T follicular helper cell (primary cell): Measurements from ENCODE around the gene GPC5.
"Not testable (repeated sequence)": the region's sequence is repeated elsewhere in the genome, so short reads cannot be mapped to it uniquely, and the experiment has no call there.

ENCODE experiments used
- DNase-seq: peaks from one replicate; pipeline ENCODE4 v3.0.0-alpha.2; 2020; ENCODE audit warnings: low read depth

Gene GPC5

DNA sequence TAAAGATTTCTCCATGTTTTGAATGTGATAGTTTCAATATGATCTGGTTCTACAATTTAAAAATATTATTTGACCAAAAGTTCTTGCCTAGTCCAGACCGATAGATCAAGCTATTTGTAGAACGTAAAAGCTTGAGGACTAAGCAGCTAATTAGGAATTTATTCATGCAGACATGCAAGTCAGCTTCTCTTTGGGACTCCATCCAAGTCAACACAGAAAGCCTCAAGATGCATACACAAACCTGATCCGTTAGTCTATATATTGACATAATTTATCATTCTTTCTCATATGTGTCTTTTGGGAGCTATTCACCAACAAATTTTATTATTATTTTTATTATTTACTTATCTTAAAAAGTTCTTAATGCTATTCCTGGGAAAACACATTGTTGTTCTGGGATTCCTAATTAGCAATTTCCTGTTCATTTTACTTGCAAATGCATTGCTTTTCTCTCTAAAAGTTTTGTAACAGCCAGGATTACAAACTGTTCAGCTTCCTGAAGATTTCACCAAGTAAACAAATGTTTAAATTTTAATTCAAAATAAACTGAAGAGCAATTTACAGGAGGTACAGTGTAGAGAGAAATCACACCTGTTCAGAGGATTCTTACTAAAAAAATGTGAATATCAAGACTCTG, 375.3 kb downstream of the GPC5 start:
- DNase-seq: no peak

DNA sequence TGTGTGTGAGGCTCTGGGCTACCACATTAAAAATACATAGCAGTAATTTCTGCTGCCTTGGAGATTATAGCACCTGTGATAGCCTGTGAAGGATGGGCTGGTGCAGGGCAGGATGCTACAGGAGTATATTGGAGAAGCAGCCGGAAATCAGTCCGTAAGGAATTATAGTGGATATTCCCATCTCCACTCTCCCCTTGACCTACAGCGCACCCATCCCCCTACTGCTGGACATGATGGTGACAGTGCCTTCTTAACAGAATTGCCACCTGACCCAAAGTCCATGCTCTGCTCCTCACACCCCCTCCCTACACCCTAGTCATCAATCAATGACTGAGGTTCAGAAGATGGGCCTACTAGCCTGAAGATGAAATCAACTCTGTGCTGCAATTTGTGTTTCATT, 376.0 kb downstream of the GPC5 start:
- no peak for DNase-seq

DNA sequence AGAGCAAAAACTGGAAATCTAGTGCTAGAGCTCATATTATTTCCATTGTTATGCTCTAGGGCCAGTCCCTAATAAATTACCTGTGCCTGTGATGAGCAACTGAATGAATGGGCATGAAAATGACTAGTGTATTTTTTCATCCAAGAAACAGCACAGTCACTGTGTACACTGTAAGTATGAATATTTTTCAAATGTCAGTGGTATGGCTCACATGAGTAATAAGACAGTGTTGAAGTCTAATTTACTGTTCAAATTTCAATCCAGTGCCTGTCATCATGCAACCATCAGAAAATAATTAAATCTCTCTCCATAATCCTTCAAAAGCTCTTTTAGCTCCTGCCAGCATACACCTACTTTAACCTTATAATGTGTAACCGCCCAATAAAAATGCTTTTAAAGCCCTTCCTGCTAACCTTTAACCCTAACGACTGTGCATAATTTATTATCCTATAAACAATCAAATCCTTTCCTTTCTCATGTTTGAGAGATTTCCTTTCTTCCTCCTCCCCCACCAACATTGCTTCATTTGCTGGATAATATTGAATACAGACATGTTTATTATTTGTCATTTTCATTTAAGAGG, 378.3 kb downstream of the GPC5 start:
- DNase-seq: no peak

DNA sequence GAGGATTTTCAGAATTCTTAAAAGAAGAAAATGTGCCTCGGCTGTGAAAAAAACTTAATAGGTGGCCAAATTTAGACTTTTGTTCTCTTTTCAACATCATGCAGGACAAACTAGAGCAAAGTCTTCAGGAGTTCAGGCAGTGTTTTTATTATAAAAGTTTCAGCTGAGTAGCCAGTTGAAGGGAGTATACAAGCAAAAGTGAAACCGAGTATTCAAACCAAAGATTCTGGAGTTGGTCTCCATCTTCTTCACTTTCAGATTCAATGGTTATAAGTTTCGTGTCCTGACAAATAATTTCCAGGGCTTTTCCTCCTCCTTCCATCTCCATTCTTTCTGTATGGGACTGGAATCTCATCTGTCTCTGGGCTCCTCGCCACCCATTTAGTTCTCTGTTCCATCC, 379.7 kb downstream of the GPC5 start:
- no peak for DNase-seq

DNA sequence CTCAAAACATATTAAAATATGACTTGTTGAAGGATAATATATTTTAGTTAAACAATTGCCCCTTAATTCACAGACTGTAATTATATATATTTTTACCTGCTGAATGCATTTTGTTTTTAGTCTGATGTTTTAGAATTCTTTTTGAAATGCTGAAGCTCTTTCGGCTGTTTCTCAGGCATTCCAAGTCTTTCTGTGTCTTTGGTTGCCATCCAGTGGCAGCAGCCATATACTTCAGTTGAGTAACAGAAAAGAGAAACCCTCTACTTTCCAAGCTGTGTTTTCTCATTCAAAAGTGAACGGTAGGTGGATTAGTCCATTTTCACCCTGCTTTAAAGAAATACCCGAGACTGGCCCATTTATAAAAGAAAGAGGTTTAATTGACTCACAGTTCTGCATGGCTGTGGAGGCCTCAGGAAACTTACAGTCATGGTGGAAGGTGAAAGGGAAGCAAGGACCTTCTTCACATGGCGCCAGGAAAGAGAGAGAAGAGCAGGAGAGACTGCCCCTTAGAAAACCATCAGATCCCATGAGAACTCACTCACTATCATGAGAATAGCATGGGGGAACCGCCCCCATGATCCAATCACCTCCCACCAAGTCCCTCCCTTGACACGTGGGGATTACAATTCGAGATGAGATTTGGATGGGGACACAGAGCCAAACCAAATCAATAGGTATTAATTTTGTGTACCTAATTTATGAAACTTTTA, 383.7 kb downstream of the GPC5 start:
- DNase-seq: not testable (repeated sequence)

DNA sequence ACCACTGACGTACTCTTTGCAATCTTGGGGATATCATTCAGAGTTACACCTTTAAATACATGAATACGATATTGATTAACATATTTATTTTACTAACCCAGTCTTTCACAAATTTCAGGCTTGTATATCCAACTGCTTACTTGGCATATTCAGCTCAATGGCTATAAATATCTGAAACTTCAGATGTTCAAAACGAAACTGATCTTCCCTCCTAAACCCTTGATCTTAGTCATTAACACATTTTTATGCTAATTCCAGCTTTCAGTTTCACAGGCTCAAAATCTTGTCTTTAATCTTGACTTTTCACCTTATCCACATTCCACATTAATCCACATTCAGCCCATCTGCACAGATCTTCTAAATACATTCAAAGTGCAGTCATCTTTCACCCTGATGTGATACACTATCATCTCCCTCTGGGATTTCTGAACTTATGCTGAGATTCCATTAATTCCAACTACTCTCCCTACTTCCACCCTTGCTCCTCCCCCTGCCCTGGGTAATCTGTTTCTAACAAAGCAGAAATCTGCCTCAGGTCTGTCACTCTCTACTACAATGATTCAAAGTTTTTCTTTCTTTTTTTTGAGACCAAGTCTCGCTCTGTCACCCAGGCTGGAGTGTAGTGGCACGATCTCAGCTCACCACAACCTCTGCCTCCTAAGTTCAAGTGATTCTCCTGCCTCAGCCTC, 387.2 kb downstream of the GPC5 start:
- DNase-seq: no peak

DNA sequence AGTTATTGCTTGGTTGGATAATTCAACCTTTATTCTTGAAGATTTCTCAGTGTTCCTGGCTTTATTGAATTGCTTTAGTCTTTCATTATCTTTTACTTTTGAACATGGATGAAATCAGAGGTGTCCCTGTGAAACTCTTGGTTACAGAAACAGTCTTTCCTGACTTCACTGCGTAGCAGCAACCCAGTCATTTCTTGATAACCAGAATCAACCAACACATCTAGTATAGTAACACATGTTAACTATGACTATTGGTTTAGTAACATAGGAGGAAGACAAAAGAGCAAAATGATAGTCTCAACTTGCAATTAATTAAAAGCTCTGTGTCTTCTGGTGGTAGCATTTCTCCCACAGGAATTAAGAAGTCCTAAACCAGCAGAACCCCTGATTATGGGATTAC, 393.6 kb downstream of the GPC5 start:
- DNase-seq: no peak

DNA sequence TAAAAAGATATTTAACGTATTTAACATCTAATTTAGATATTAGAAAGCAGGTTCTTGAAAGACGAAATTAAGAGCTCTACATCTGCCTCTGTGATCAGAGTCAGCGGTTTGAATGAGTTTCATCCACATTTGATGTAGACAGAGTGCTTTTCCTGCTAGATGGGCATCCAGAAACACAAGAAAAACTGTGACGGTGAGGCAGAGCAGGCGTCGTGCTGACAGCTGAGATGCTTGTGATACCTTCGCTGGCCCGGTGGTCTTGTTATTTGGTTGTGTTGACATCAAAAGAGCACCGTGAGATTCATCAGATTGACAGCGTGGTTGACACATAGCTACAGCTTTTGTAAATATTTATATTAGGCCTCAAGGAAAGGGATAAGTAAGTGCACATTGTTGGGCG, 399.1 kb downstream of the GPC5 start:
- no peak for DNase-seq

DNA sequence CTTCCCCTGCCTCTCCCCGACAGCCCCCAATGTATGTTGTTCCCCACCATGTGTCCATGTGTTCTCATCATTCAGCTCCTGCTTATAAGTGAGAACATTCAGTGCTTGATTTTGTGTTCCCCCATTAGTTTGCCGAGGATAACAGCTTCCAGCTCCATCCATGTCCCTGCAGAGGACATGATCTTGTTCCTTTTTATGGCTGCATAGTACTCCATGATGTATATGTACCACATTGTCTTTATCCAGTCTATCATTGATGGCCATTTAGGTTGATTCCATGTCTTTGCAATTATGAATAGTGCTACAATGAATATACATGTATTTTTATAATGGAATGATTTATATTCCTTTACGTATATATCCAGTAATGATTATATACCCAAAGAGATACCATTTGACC, 399.9 kb downstream of the GPC5 start:
- DNase-seq: not testable (repeated sequence)

DNA sequence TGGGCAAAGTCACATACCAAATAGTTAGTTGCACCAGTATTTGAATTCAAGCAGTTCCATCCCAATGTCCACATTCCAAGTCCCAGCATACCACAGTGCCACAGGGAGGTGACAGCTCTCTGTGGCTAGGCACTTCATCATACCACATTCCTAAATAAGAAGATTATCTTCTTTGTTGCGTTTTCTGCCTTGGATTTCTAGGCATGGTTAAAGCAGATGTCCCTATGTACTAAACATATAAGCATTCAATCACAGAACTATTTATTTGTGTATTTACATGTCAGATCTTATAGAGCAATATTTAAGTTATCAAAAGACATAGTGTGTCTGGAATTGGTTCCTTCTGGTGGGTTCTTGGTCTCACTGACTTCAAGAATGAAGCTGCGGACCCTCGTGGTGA, 403.4 kb downstream of the GPC5 start:
- DNase-seq: not testable (repeated sequence)

DNA sequence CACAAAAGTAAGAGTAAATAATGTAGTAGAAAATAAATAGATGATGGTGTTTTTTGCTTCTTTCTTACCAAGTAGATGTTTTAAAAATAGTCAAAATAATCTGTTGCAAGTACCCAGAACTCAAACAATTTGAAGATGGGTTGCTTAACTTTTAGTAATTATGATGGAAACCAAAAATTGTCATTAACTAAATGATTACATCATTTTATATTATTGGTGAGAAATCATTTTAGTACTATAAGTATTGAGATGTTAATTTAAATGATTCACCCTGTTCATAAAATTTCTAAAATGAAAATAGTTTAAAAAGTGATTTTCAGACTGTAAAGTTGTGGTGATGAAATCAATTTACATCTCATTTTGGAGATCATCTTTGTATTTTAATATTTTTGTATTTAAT, 404.5 kb downstream of the GPC5 start:
- no peak for DNase-seq

DNA sequence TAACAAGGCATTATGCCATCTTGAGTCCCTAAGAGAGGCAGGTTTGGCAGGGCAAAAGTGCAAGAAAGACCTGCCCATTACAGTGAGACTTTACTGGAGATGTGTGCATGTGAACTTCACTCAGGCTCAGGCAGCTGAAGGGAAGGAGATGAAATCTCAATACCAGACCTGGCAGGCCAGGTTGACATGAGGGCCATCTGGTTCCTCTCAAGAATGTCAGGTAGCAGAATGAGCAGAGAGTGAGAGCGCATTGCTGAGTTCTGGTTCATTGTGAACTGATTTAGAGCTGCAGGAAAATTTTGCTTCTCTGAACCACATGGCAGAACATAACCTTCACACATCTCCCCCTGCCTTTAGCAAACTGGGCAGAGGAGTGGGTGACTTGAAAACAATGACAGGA, 406.3 kb downstream of the GPC5 start:
- no peak for DNase-seq

DNA sequence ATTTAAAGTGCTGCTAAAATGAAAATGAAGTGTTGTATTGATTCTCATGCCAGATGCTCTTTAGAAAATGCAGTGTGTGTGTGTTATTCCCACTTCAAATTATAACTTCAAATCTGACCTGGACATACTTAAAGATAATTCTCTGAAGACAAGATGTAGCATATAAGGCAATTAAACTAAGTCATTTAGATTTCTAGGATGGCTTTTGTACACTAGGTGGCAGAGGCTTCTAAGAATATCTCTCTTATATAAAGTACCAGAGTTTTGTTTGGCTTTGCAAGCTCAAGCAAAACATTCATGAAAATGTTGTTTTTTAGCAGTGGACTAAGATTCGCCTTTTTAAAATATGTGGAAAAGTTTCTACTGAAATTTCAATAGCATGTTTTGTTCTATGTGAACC, 407.2 kb downstream of the GPC5 start:
- no peak for DNase-seq

DNA sequence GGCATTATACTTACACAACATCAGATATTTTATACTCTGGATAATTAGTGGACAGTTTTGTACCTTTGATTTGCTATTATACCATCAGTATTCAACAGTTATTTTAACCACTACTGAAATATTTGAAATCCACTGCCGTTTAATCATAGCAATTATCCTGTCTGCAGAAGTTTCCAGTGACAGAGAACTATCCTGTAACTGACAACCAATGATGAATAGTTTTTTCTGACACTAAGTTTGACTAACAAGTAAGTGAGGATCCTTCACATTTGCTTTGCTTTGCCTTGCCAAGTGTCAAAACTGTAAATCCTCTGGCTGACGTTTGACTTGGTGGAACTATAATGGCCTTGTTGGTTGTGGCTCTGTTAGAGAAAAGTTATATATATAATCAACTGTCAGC, 410.7 kb downstream of the GPC5 start:
- DNase-seq: no peak

DNA sequence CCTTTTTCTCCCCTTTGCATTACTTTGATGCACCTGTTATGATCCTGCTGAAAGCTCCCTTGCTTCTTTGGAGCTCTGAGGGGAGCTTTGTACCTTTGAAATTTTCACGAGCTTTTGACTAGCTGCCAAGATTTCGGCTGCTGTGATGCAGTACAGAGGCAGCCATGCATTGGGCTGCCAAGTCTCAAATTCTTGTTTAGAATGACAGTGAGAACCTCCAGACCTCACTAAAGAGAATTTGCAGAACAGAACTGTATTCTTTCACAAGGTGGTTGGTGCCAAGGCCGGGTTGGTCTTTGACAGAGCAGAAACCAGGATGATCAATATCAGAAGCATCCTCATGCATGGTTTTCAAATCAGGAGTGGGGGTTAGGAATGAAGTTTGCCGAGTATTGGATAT, 414.8 kb downstream of the GPC5 start:
- no peak for DNase-seq

DNA sequence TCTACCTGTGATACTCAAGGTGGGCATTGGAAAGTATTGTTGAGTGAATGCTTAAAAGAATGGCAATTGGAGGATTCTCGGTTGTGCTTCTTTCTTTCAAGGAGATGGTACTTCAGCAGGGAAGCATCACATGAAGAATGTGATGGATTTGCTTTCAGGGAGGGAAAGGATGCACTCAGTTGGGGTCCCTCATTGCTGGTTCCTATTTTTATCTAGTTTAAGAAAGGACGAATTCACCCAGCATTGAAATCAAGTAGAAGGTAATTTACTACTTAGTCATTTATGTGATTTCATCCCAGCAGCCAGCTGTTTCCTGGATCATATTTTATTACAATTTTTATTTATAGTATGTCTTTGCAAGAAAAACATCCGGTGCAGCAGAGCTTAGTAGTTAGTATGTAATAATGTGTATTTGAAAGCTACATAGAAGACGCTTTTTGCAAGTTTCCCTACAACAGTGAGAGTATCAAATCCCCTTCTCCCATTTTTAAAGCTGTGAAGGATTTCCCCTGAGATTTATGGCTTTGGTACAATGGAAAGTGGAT, 417.9 kb downstream of the GPC5 start:
- no peak for DNase-seq

DNA sequence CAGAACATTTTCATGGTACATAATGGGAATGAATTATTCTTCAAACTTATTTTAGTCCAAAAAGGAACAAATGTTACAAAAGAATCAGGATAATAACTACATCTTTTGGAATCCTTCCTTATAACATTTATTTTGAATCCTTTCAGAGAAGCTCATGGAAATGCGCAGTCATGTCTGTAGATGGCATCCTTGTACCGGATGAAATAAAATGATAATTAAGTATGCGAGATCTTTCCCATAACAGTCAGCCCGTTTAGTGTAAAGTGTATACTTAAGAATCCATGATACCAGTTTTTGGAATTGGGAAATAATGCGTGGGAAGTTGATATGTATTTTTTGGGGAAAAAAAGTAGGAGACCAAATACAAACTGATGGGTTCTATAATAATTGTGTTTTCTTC, 418.8 kb downstream of the GPC5 start:
- DNase-seq: no peak

DNA sequence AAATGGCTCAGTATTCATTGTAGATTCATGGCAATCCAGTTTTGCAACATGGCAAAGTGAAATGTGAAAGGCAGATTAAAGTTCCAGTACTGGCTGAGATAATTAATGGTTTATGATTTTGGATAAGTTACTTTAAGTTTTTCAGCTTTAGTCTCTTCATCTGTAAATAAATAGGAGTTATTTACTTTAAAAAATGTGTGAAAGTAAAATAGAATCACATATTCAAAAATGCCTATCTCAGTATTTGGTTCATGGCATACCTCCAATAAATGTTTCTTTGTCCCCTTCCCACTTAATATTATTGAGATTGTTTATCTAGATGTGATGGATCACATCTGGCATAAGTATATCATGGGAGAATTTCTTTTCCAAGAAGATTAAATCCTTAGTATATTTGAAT, 426.0 kb downstream of the GPC5 start:
- no peak for DNase-seq

DNA sequence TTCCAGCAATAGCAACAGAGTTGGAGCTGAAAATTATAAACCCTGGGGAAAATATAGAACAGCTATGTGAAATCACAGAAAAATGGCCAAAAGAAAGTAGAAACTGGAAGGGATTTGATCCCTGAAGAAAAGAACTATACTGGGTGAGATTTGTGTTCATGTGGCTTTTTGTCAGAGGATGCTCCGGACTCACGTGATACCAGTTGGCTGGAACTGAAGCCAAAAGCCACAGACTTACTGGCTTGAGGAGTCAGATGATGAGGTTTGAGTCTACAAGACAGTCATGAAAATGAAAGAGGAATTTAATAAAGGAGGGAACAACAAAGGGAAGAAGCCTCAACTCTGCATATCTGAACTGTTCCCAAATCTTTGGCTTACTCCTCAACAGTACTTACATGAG, 427.1 kb downstream of the GPC5 start:
- DNase-seq: no peak

DNA sequence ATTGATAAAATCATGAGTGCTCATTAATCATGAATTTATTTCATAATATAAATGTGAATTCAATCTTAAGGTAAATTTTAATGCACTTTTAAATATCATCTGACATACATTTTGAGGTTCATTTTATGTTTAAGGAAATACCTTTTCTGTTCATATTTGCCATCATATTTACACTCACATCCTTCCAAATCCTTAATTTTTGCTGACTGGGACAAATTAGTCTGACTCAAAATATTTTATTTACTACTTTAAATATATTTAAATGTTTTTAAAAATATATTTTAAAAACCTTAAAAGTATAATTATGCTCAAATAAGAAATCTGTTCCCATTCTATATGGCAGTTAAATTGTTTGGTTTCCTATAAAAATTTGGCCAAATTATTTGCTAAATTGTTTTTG, 438.1 kb downstream of the GPC5 start:
- no peak for DNase-seq

DNA sequence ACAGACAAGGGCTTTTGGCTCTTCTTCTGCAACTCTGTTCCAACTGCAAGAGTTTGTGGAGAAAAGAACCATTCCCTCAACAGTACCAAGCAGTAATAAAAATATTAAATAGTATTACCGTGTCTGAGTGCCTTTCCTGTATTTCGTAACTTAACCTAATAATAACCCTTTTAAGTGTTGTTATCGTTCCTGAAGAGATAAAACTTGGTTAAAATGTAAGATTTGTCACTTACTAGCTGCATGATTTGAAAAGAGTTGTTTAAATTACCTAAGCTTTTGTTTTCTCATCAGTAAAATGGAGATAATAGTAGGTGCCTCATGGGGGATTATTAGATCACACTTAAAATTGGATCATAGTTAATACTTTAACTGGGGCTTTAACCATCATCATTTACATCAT, 447.2 kb downstream of the GPC5 start:
- no peak for DNase-seq

DNA sequence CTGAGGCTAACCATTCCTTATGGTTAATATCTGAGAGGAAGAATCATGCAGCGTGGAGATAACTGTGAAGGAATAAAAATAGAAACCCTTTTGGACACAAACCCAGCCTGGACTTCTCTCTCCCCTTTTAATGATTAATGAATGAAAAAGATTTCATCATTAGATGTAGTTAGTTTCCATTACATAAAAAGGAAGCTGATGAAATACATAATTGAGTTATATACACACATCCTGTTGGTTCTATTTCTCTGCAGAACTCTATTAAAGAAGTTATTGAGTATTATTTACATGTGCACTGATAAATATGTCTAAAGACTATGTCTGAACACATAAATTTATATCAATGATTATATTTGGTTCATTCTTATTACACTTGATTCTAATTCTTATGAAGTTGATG, 465.3 kb downstream of the GPC5 start:
- no peak for DNase-seq

DNA sequence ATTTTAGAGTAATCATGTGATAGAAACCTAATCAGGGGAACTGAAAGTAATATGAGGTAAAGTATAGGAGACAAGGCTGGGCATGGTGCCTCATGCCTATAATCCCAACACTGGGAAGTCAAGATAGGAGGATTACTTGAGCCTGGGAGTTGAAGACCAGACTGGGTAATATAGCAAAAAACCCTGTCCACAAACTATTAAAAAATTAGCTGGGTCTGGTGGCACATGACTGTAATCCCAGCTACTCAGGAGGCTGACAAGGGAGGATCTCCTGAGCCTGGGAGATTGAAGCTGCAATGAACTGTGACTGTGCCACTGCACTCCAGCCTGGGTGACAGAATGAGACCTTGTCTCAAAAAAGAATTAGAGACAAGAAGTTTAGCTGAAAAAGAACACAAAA, 469.9 kb downstream of the GPC5 start:
- no peak for DNase-seq
